H1 (cell line): ENCODE data around the gene RRN3. TPM values are rescaled to one million over a fixed set of nuclear protein-coding genes. Genes with fewer than 3 reads are reported as not detected.
"Not testable (repeated sequence)": the region's sequence is repeated elsewhere in the genome, so short reads cannot be mapped to it uniquely, and the experiment has no call there.

Experiments
- CTCF ChIA-PET: fragments of 300-600 bp; sonication (Branson Sonifier 250); formaldehyde crosslinking; loops from one replicate; lab custom pipeline; 2021; ENCODE audit not compliant: partially characterized antibody; lab: Charles Lee
- POLR2A ChIA-PET: fragments of 300-600 bp; sonication (Branson Sonifier 250); formaldehyde crosslinking; loops from one replicate; lab custom pipeline; 2021; ENCODE audit warnings: inconsistent platforms; ENCODE audit not compliant: partially characterized antibody; lab: Charles Lee
- DNase-seq, 2 experiments: peaks; one replicate each; pipeline versions ENCODE4 v3.0.0 to v3.0.0-alpha.2; 2010 to 2022; ENCODE audit warnings: low spot score in 2 of 2, low read depth in 1 of 2, mixed read lengths in 1 of 2
- FAIRE-seq: peaks from 2 replicates; lab custom pipeline; 2011; peaks lifted over from hg19 to GRCh38; lab: Jason Lieb, UNC
- H2AFZ ChIP-seq: 2 replicates; pipeline ENCODE4 v1.8.1; 2012; ENCODE audit warnings: low read length, inconsistent platforms
- H2AK5ac ChIP-seq: 2 replicates; pipeline ENCODE4 v1.6.1; 2013; ENCODE audit warnings: low read depth, low read length
- H2BK120ac ChIP-seq: replicated peaks from 2 replicates; pipeline ENCODE3; 2013; ENCODE audit warnings: low read depth, low read length, inconsistent platforms
- H2BK12ac ChIP-seq: 2 replicates; pipeline ENCODE4 v1.6.1; 2013; ENCODE audit warnings: low read depth, low read length
- H2BK15ac ChIP-seq: 2 replicates; pipeline ENCODE4 v1.6.1; 2013; ENCODE audit warnings: low read length
- H2BK20ac ChIP-seq: 2 replicates; pipeline ENCODE4 v1.6.1; 2013; ENCODE audit warnings: low read length
- H2BK5ac ChIP-seq: 2 replicates; pipeline ENCODE4 v1.6.1; 2013; ENCODE audit warnings: low read depth, low read length
- H3K14ac ChIP-seq: 2 replicates; pipeline ENCODE4 v1.6.1; 2013; ENCODE audit warnings: inconsistent platforms; ENCODE audit not compliant: insufficient read length
- H3K18ac ChIP-seq: 2 replicates; pipeline ENCODE4 v1.6.1; 2013; ENCODE audit warnings: low read length; ENCODE audit errors: extremely low read depth
- H3K23ac ChIP-seq: 2 replicates; pipeline ENCODE4 v1.6.1; 2013; ENCODE audit warnings: inconsistent platforms; ENCODE audit not compliant: insufficient read length
- H3K23me2 ChIP-seq: 2 replicates; pipeline ENCODE4 v1.6.1; 2013; ENCODE audit warnings: low read depth, low read length
- H3K27ac ChIP-seq: 2 replicates; pipeline ENCODE4 v1.6.1; 2011; ENCODE audit warnings: low read depth, low read length, inconsistent platforms
- H3K27me3 ChIP-seq, 4 experiments: replicated peaks in 1 of 4; 1 replicate in 1 of 4; 2 replicates in 3 of 4; pipeline versions ENCODE4 v1.6.1 to v1.8.1; 2011 to 2013; ENCODE audit warnings: low read length in 3 of 4, mild to moderate bottlenecking in 3 of 4, inconsistent platforms in 2 of 4, mixed read lengths in 2 of 4, moderate library complexity in 1 of 4; ENCODE audit not compliant: control insufficient read depth in 3 of 4, insufficient read depth in 3 of 4; ENCODE audit errors: extremely low read depth in 1 of 4
- H3K36me3 ChIP-seq, 4 experiments: 2 replicates each; pipeline versions ENCODE4 v1.6.1 to v1.8.1; 2011 to 2013; ENCODE audit warnings: mild to moderate bottlenecking in 4 of 4, low read length in 3 of 4, moderate library complexity in 2 of 4, control low read depth in 1 of 4, inconsistent platforms in 1 of 4; ENCODE audit not compliant: insufficient read depth in 4 of 4, control insufficient read depth in 2 of 4
- H3K4ac ChIP-seq: replicated peaks from 2 replicates; pipeline ENCODE3; 2013; ENCODE audit warnings: low read length, low read depth, mixed read lengths, inconsistent platforms; ENCODE audit not compliant: insufficient read length
- H3K4me1 ChIP-seq, 4 experiments: replicated peaks in 1 of 4; 1 replicate in 1 of 4; 2 replicates in 3 of 4; pipeline versions ENCODE4 v1.6.1 to v1.8.1; 2011 to 2013; ENCODE audit warnings: low read length in 3 of 4, inconsistent platforms in 2 of 4, mixed read lengths in 1 of 4; ENCODE audit not compliant: insufficient read depth in 4 of 4, control insufficient read depth in 3 of 4
- H3K4me2 ChIP-seq, 2 experiments: 2 replicates each; pipeline versions ENCODE4 v1.6.1 to v1.8.1; 2011 to 2013; ENCODE audit warnings: low read depth in 2 of 2, low read length in 2 of 2, control low read depth in 1 of 2, inconsistent platforms in 1 of 2, mild to moderate bottlenecking in 1 of 2; ENCODE audit not compliant: insufficient read depth in 1 of 2
- H3K4me3 ChIP-seq, 4 experiments: fragments of 200-600, 300-600 bp in 1 of 4; sonication (generic), shearing (Covaris generic), sonication (Bioruptor Twin) in 1 of 4; 2 replicates each; pipeline versions ENCODE4 v1.5.1 to v1.8.1; 2011 to 2016; ENCODE audit warnings: low read length in 4 of 4, low read depth in 3 of 4, control low read depth in 2 of 4, inconsistent platforms in 2 of 4, mild to moderate bottlenecking in 2 of 4, mixed read lengths in 1 of 4, moderate library complexity in 1 of 4; ENCODE audit not compliant: insufficient read depth in 2 of 4; ENCODE audit errors: extremely low read depth in 1 of 4
- H3K56ac ChIP-seq: replicated peaks from 2 replicates; pipeline ENCODE3; 2013; ENCODE audit warnings: low read depth, mild to moderate bottlenecking, mixed read lengths, low read length, inconsistent platforms; ENCODE audit not compliant: insufficient read length
- H3K79me1 ChIP-seq: 2 replicates; pipeline ENCODE4 v1.6.1; 2013; ENCODE audit warnings: low read depth, low read length, control low read depth
- H3K79me2 ChIP-seq, 2 experiments: 2 replicates each; pipeline versions ENCODE4 v1.6.1 to v1.8.1; 2012 to 2013; ENCODE audit warnings: low read length in 2 of 2, mild to moderate bottlenecking in 2 of 2, inconsistent platforms in 1 of 2; ENCODE audit not compliant: insufficient read depth in 2 of 2, control insufficient read depth in 1 of 2
- H3K9ac ChIP-seq, 4 experiments: replicated peaks in 1 of 4; 1 replicate in 1 of 4; 2 replicates in 3 of 4; pipeline versions ENCODE4 v1.6.1 to v1.8.1; 2011 to 2013; ENCODE audit warnings: low read depth in 3 of 4, low read length in 3 of 4, control low read depth in 2 of 4, mild to moderate bottlenecking in 2 of 4, moderate library complexity in 2 of 4, inconsistent platforms in 1 of 4; ENCODE audit errors: extremely low read depth in 1 of 4
- H3K9me3 ChIP-seq, 2 experiments: 2 replicates each; pipeline versions ENCODE4 v1.6.1 to v1.8.1; 2012 to 2013; ENCODE audit warnings: mild to moderate bottlenecking in 2 of 2, moderate library complexity in 2 of 2, control low read depth in 1 of 2, inconsistent platforms in 1 of 2, low read depth in 1 of 2, low read length in 1 of 2, mixed read lengths in 1 of 2; ENCODE audit not compliant: insufficient read depth in 2 of 2
- H4K20me1 ChIP-seq, 2 experiments: replicated peaks in 1 of 2; 2 replicates each; pipeline versions ENCODE3 to v1.8.1; 2011 to 2013; ENCODE audit warnings: inconsistent platforms in 2 of 2, low read length in 2 of 2, mild to moderate bottlenecking in 1 of 2; ENCODE audit not compliant: insufficient read depth in 2 of 2, control insufficient read depth in 1 of 2
- H4K5ac ChIP-seq: 2 replicates; pipeline ENCODE4 v1.6.1; 2013; ENCODE audit warnings: low read length, low read depth, mixed read lengths, inconsistent platforms; ENCODE audit not compliant: insufficient read length
- H4K8ac ChIP-seq: 2 replicates; pipeline ENCODE4 v1.8.0; 2013; ENCODE audit warnings: mild to moderate bottlenecking, moderate library complexity, low read length, inconsistent platforms; ENCODE audit not compliant: insufficient read depth; ENCODE audit errors: extremely low read depth
- H4K91ac ChIP-seq: replicated peaks from 2 replicates; pipeline ENCODE3; 2013; ENCODE audit warnings: low read length, mixed read lengths, inconsistent platforms; ENCODE audit not compliant: insufficient read length
- WGBS, 2 experiments: shearing (Covaris generic) in 1 of 2; methylation state at CpG; one replicate each; pipeline versions ENCODE4 v1.1.6 to v1.1.7; 2013 to 2015; ENCODE audit warnings: low lambda C conversion rate in 2 of 2, mixed read lengths in 2 of 2, inconsistent platforms in 1 of 2, low coverage in 1 of 2, missing lambda C conversion rate in 1 of 2; ENCODE audit not compliant: insufficient replicate concordance in 2 of 2, insufficient coverage in 1 of 2, insufficient read length in 1 of 2; ENCODE audit errors: extremely low coverage in 1 of 2, missing lambda C conversion rate in 1 of 2; 5-methylcytosine and 5-hydroxymethylcytosine counted together
- polyA plus RNA-seq, 7 experiments: library from polyadenylated mRNA; depleted of rRNA in 3 of 7; stranded (reverse) in 5 of 7; unstranded in 2 of 7; fragments of >200 nt in 5 of 7; fragments of 200-250 nt in 2 of 7; gene quantifications; 1 replicate in 5 of 7; 2 replicates in 1 of 7; 4 replicates in 1 of 7; pipeline versions ENCODE4 v1.2.1 to v1.2.3, GENCODE V29; 2011 to 2013; ENCODE audit warnings: missing spikeins in 2 of 7, mixed read lengths in 2 of 7
- total RNA-seq: library from RNA; stranded (reverse); fragmentation: NEBNext Ultra II Directional; extraction: Animal tissue kit (Norgen Biotek cat#: 25700); gene quantifications from 2 replicates; pipeline ENCODE4 v1.2.1, GENCODE V29; 2021

The RRN3 gene
- total and polyA plus RNA-seq, 2 of the 8 experiments (the other 6 are each of a cell fraction or from before 2014, with no cell fraction given) = 15.1 to 26.0 TPM

DNA sequence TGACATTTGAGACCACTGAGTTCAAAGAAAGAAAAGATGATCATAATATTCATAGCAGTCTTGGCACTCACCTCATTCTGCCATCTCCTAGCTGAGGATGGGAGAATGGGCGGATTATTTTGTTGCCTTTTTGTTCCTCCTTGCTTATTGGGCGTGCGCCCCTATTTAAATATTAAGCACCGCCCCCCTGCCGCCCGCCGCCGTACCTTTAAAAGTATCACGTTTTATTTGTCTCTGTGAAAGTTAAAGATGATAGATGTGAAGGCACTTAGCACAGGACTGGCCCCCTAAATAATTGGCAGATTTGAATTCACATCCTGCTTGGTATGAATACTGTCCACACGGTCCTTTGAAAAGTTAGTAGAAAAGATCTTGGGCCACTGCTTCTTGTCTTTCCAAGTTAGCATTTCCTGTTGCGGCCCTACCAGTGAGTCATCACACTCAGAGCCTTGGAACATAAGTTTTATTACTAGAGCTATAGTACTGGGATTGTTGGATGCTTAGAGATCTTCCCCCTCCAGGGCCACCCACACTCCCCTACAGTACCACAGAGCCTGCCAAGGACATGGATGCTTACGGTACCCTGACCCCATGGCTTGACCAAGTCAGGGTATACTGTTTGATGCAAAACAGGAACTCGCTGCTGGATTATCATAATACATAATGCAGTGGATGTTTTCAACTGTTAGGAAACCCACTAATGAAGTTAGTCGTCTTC lies 68.7 kb downstream of the RRN3 start:
- H3K23me2 ChIP-seq, H2BK12ac ChIP-seq, H2AFZ ChIP-seq, H3K4me1 ChIP-seq, H4K5ac ChIP-seq, H3K23ac ChIP-seq, H3K4me3 ChIP-seq, H3K79me2 ChIP-seq, H3K9me3 ChIP-seq, H4K20me1 ChIP-seq, H4K8ac ChIP-seq, POLR2A ChIA-PET, H3K27ac ChIP-seq, H2BK120ac ChIP-seq, H3K27me3 ChIP-seq, FAIRE-seq, H2AK5ac ChIP-seq, H2BK5ac ChIP-seq, H3K4me2 ChIP-seq, H4K91ac ChIP-seq, H3K4ac ChIP-seq, H3K9ac ChIP-seq, DNase-seq, H3K79me1 ChIP-seq, H3K56ac ChIP-seq, H3K14ac ChIP-seq, H2BK20ac ChIP-seq, H2BK15ac ChIP-seq: not testable (repeated sequence)
- CTCF ChIA-PET = interaction anchor here (0.8 kb wide), 1 partner anchor 10 kb away, joined by 3 read pairs; no protein-coding TSS in a partner anchor
- 87% methylated on average over 14 of the region's 14 CpGs; no CpG with 5 or more reads in 1 of the 2 experiments for WGBS, 2 experiments
- Histone ChIP-seq H3K18ac (peak overlapping the region; percentile 44; the same call in 1 of the 2 replicates), H3K36me3 (peaks cover 0 to 17% (median 7%) of the 10 kb centered on the region in 4 experiments; a peak in 5 of 8 replicates)

DNA sequence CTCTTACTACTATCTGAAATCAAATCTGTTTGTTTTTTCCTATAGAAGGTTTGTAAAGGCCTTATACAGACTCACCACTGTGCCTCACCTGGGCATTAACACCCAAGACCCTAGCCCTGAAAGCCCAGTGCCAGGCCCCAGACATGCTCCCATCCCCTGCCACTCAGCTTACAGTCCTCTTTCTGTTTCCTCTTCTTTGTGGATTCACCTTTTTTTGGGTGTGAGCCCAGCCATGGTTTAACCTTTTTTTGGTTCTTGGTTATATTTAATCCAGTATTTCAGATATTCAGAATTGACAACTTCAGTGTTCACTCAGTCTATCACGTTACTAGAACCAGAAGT lies 69.2 kb downstream of the RRN3 start:
- H2BK15ac ChIP-seq, POLR2A ChIA-PET, H3K23ac ChIP-seq, H2AFZ ChIP-seq, H3K79me2 ChIP-seq, H3K4me3 ChIP-seq, CTCF ChIA-PET, FAIRE-seq, H2BK120ac ChIP-seq, H3K14ac ChIP-seq, H3K79me1 ChIP-seq, H2AK5ac ChIP-seq, H4K91ac ChIP-seq, H3K27me3 ChIP-seq, H3K56ac ChIP-seq, H3K27ac ChIP-seq, H4K8ac ChIP-seq, H3K4ac ChIP-seq, H3K23me2 ChIP-seq, H3K4me2 ChIP-seq, H3K9ac ChIP-seq, H4K20me1 ChIP-seq, H4K5ac ChIP-seq, H2BK20ac ChIP-seq, H2BK5ac ChIP-seq, H3K9me3 ChIP-seq, H2BK12ac ChIP-seq, DNase-seq, H3K18ac ChIP-seq, H3K4me1 ChIP-seq: not testable (repeated sequence)
- WGBS, 2 experiments = 83% methylated on average over 1 of the region's 1 CpG; no CpG with 5 or more reads in 1 of the 2 experiments
- peaks cover 0 to 19% (median 7%) of the 10 kb centered on the region in 4 experiments; a peak in 5 of 8 replicates for H3K36me3 ChIP-seq
